HG03175 (cell line): ENCODE measurements around the gene RPL19.

Experiments used
- ATAC-seq: cut with Tn5 transposase; IDR thresholded peaks from one replicate; pipeline ENCODE4 v1.9.1; 2021; ENCODE audit warnings: mild to moderate bottlenecking, moderate library complexity; ENCODE audit not compliant: unreplicated experiment

RPL19 gene

DNA sequence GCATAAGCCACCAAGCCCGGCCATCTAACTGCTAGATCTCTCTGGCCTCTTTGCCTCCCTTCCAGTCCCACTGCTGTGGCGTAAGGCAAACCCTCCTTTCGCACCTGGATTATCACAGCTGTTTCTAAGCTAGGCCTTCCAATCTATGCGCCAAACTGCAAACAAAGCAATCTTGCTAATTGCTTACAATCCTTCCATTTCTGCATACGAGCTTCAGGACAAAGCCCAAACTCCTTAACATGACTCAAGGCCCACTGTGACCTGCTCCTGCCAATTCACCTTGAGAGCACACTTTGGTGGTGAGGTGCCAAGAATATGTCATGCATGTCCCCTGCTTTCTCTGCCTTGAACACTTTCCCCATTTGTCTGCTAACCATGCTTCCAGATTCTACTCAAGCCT lies 28.1 kb upstream of the RPL19 start:
- no peak for ATAC-seq

DNA sequence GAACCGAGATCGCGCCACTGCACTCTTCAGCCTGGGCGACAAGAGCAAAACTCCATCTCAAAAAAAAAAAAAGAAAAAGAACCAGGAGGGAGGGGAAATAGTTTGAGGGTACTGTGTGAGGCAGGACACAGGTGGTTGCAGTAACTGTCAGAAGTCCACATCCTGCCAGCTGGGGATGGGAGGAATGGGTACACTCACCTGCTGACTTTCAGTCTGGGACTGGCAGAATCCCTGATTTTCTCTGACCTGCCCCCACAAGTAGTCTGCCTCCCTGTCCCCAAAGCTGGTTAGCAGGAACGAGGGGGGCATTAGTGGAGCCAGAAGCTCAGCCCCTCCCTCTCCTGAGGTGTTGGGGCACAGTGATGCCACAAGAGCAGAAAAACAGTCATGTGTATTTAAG lies 27.0 kb upstream of the RPL19 start:
- ATAC-seq: no peak

- ATAC-seq: no peak
These were observed 26.4 kb upstream of the RPL19 start for GRCh38 chr17:39173526-39174274.

DNA sequence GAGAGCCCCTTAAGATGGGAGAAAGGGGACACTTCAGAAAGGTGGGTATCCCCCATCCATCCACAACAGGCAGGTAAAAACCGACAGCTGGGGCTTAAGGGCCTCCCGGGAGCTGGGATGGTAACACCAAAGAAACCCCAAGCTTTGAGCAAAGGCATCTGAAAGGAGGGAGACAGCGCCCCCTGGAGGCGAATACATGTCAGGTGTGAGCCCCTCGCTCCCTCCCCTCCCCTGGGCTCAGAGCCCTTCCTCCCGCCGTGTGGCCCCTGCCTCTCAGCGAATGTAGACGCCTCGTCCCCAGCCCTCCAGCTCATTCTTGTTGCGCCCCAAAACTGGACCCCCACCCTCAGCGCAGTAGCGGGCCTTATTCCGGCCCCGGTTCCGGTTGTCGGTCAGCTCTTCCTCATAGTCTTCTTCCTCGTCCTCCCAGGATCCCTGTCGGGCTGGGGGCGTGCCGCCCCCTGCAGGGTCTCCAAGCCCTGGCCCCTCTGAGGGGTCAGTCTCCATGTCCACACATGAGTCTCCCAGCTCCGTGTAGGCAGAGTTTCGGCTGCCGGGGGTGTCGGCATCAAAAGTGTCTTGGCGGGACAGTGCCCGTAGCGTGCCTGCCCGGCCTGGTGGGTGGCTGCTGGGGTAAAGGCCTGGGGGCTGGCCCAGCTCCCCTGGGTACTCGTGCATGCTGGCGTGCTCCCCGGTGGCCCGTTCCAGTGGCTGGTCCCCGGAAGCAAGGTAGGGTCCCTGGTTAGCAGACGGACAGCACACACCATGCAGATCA lies 25.0 kb upstream of the RPL19 start:
- no peak for ATAC-seq

- no peak for ATAC-seq
These were observed 24.4 kb upstream of the RPL19 start for GRCh38 chr17:39175695-39176093.

- ATAC-seq: no peak
These were observed 22.8 kb upstream of the RPL19 start for GRCh38 chr17:39177256-39177655.

DNA sequence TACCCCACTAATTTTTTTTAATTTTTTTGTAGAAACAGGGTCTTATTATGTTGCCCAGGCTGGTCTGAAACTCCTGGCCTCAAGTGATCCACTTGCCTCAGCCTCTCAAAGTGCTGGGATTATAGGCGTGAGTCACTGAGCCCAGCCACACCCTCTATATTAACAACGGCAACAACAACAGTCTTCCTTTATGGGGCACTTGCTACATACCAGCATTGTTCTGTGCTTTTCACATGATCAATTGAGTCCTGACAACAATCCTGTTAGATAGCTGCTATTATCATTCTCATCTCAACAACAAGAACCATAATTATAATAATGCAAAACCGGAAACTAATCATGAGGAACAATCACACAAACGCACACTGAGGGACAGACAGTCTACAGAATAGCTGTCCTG lies 21.5 kb upstream of the RPL19 start:
- no peak for ATAC-seq

- ATAC-seq: no peak
These were observed 18.8 kb upstream of the RPL19 start for GRCh38 chr17:39181303-39181702.

DNA sequence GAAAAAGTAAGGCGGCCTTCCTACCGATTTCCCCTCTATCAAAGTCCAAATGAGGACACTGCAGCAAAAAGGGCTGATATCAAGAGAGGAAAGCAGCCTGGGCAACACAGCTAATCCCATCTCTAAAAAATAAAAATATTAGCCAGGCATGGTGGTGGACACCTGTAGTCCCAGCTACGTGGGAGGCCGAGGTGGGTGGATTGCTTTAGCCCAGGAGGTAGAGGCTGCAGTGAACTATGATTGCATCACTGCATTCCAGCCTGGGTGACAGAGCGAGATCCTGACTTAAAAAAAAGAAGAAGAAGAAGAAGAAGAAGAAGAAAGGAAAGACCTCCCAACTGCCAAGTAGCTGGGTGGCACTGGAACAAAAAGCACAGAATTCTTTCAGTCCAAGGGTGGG lies 17.0 kb upstream of the RPL19 start:
- no peak for ATAC-seq

DNA sequence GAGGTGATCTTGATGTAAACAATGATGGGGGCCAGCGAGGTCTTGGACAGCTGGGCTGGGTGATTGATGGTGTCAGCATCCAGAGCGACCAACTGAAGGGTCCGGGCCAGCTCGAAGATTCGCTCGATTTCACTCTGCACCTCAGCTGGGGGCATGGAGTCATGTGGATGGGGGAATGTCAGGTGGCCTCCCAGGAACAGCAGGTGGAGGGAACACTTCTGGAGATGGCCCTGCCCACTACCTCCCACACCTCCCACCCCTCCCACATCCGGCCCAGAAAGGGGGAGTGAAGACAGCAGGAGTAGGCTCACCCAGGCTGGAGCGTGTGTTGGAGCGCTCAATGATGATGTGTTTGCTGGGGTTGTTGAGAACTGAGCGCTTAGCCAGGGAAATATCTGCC lies 16.4 kb upstream of the RPL19 start:
- no peak for ATAC-seq

GRCh38 chr17:39186481-39187002 lies 13.5 kb upstream of the RPL19 start:
- no peak for ATAC-seq

DNA sequence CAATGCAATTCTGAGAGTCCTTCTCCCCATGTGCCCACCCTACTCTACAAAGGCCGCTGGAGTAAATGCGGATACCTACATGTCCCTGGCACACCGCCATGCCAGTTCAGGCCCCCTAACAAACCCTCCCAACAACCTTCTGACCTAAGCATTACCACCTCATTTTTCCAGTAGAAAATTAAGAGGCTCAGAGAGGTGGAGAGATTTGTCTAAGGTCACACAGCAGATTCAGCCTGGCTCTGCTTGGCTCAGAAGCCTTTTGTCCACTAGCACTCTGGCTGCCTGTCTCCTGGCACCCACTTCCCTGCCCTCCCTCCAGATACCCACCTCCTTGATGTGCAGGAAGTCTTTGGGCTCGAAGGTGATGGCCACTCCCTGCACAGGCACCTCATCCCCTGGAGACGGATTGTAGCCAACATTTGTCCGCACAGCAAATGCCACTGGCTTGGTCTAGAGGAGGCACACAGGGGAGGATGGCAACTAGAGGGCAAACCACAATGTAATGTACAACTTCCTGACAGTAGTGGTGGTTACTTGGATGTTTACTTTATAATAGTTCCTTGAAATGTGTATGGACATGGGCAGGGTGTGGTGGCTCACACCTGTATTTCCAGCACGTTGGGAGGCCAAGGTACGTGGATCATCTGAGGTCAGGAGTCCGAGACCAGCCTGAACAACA lies 12.8 kb upstream of the RPL19 start:
- no peak for ATAC-seq

- ATAC-seq: no peak
These were observed 8.2 kb upstream of the RPL19 start for GRCh38 chr17:39191750-39192510.

DNA sequence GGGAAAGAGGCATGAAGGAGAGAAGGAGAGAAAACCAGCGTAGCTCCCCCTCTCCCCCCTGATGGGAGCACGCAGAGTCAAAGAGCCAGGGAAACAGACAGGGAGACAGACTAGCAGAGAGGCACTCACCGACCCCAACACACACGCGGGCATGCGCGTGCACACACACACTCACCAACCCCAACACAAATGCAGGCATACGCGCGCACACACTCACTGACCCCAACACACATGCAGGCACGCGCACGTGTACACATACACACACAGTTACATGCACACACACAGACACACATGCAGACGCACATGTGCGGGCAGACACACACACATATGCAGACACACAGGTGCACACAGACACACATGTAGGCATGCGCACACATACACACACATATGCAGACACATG lies 7.2 kb upstream of the RPL19 start:
- no peak for ATAC-seq

GRCh38 chr17:39193346-39193745 lies 6.7 kb upstream of the RPL19 start:
- no peak for ATAC-seq

GRCh38 chr17:39194089-39194984 lies 5.7 kb upstream of the RPL19 start:
- no peak for ATAC-seq

DNA sequence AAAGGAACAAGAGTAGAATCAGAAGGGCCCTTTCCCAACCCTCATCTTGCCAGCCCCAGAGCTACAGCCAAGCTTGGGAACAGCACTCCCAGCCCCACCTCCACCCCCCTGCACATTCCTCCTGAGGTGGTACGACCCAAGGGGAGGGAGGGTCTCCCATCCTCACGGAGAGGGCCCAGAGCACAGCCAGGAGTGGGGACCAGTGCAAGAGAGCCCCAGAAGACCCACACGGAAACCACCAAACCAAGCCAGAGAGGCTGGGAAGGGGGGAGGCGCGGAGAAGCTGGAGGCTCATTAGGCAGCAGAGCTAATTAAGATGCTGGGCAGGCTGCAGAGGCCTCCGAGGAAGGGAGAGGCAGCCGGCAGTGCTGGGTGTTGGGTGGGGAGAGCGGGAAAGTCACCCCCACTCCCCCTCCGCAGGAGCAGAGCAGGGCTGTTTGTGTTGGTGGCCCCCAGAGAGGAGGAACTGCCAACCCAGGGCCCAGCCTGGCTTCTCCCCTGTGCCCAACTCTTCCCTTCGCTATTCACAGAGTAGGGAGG lies 5.0 kb upstream of the RPL19 start:
- ATAC-seq: no peak

DNA sequence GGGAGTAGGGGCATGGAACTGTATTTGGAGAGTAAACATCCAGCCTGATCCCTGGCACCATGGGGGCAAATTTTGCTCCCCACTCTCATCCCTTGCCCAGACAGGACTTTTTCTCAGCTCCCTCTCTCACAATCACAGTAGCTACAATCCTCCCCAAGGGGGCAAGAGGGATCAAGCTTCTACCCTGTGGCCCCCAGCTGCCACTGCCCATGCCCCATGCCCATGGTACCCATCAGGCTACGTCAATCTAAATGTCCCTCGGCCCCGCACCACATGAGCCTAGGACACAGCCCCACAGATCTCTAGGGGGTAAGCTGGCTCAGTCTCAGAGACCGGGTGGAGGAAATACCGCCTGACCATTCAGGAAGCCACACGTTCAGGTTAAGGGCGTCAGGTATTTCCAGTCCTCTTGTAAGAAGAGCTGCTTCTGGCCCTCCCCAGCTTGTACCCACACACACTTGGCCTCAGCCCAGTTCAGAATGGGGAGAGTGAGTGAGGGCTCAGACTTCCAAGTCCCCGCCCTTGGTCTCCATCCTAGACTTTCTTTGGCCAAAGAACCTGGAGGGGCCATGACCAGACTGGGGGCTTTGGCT lies 4.4 kb upstream of the RPL19 start:
- ATAC-seq: no peak

- ATAC-seq: no peak
These were observed 3.8 kb upstream of the RPL19 start for GRCh38 chr17:39196241-39196807.
